Sigmoid colon (tissue), 7 donors: ENCODE results near the gene DNAI1. TPM values are rescaled to one million over a fixed set of nuclear protein-coding genes. Genes with fewer than 3 reads are reported as not detected.

ENCODE experiments used
- DNase-seq: peaks from one replicate; pipeline ENCODE4 v3.0.0-alpha.2; 2019
- H3K27ac ChIP-seq, 4 donors: fragments of 200-600 bp; sonication (generic); one replicate each; pipeline ENCODE4 v1.5.1; 2016 to 2019; ENCODE audit warnings: mild to moderate bottlenecking in 1 of 4
- H3K27me3 ChIP-seq, 3 donors: fragments of 200-600 bp; sonication (generic); one replicate each; pipeline ENCODE4 v1.5.1; 2019; ENCODE audit warnings: mild to moderate bottlenecking in 1 of 3
- H3K36me3 ChIP-seq, 4 donors: fragments of 200-600 bp; sonication (generic); one replicate each; pipeline ENCODE4 v1.5.1; 2016 to 2019
- H3K4me1 ChIP-seq, 4 donors: fragments of 200-600 bp; sonication (generic); one replicate each; pipeline ENCODE4 v1.5.1; 2017 to 2019
- H3K4me3 ChIP-seq, 4 donors: fragments of 200-600 bp; sonication (generic); one replicate each; pipeline ENCODE4 v1.5.1; 2017 to 2019; ENCODE audit warnings: mild to moderate bottlenecking in 2 of 4, moderate library complexity in 1 of 4
- H3K9me3 ChIP-seq, 4 donors: fragments of 200-600 bp in 3 of 4; sonication (generic) in 3 of 4; one replicate each; pipeline versions ENCODE4 v1.5.1 to v1.6.1; 2013 to 2019
- CTCF ChIP-seq, 4 experiments: fragments of 450-650 bp in 3 of 4; fragments of 200-600 bp in 1 of 4; IDR thresholded peaks; one replicate each; pipeline ENCODE4 v1.5.1; 2016 to 2019; ENCODE audit warnings: antibody characterized with exemption in 4 of 4, mild to moderate bottlenecking in 3 of 4, moderate library complexity in 2 of 4
- EP300 ChIP-seq, 4 donors: sonication (generic); formaldehyde crosslinking; IDR thresholded peaks; one replicate each; pipeline ENCODE4 v1.6.1; 2017; ENCODE audit warnings: antibody characterized with exemption in 4 of 4
- POLR2A ChIP-seq, 2 donors: fragments of 450-650 bp; IDR thresholded peaks; one replicate each; pipeline ENCODE4 v1.6.1; 2016; ENCODE audit warnings: antibody characterized with exemption in 2 of 2, mild to moderate bottlenecking in 2 of 2, moderate library complexity in 2 of 2
- POLR2AphosphoS5 ChIP-seq, 4 donors: sonication (generic); formaldehyde crosslinking; IDR thresholded peaks; one replicate each; pipeline ENCODE4 v1.6.1; 2017; ENCODE audit warnings: antibody characterized with exemption in 4 of 4
- WGBS, 2 donors: extraction: QIAGEN DNeasy Blood & Tissue Kit; methylation state at CpG; one replicate each; pipeline ENCODE4 v1.1.7; 2013; 5-methylcytosine and 5-hydroxymethylcytosine counted together
- intact Hi-C: fragments of 100-400 bp; cut with DNase I; formaldehyde crosslinking; loops from one replicate; pipeline ENCODE4 v1.15.1; 2023
- polyA plus RNA-seq, 3 donors: library from polyadenylated mRNA; stranded (reverse); fragments of 200-250 nt; gene quantifications; one replicate each; pipeline ENCODE4 v1.2.3, GENCODE V29; 2013
- total RNA-seq, 4 donors: library from RNA; depleted of rRNA; stranded (reverse); fragments of >200 nt; gene quantifications; one replicate each; pipeline ENCODE4 v1.1.0, GENCODE V29; 2016
- donor health status: healthy with polysubstance abuse.
- donor health status: Bipolar disorder and iron deficiency.
- donor health status: healthy.

DNAI1 gene
- total RNA-seq (under 1 TPM in 1 of 4 donors, not detected in 3; under 0.01 TPM), polyA plus RNA-seq (under 1 TPM in 1 of 3 donors, not detected in 2; 0.01 TPM)

GRCh38 chr9:34458013-34458958, at the start of gene DNAI1, which contains the start of gene FAM219A:
TSS of gene DNAI1 (plus strand) at chr9:34458805. CDS start at chr9:34459006, 201 bp downstream.
TSS of gene FAM219A (minus strand) at chr9:34458570. CDS start at chr9:34458263, 307 bp downstream.
- no peaks in the 10 kb centered on the region for H3K27me3 ChIP-seq
- H3K36me3 ChIP-seq, result no peaks in the 10 kb centered on the region
- H3K9me3 ChIP-seq, result no peaks in the 10 kb centered on the region
- peak within 1 kb of the TSS; percentile 59 to 96 (median 70) for H3K4me3 ChIP-seq
- TF ChIP-seq POLR2A (IDR thresholded peaks at IDR 0.05) (peak; percentile 55 to 79), EP300 (IDR thresholded peaks at IDR 0.05) (no peak), CTCF (IDR thresholded peaks at IDR 0.05) (no peak), POLR2AphosphoS5 (IDR thresholded peaks at IDR 0.05) (peak; percentile 97 to 99 (median 98))
- intact Hi-C loops, result loop anchor here (1.0 to 5.0 kb wide), 6 partner anchors 44 to 154 kb away; partner anchors contain the start of genes ENHO, MYORG and RPP25L
- H3K27ac ChIP-seq, result peak within 1 kb of the TSS; percentile 82 to 88 (median 84)
- peak; percentile 99 for DNase-seq
- 1% methylated on average over 94 of the region's 94 CpGs for WGBS, 2 donors
- peaks cover 0 to 36% (median 22%) of the 10 kb centered on the region in 4 donors for H3K4me1 ChIP-seq

GRCh38 chr9:34409154-34409553, 49.5 kb upstream of the DNAI1 start:
- TF ChIP-seq CTCF (IDR thresholded peaks at IDR 0.05), result no peak
- no peak for TF ChIP-seq POLR2A (IDR thresholded peaks at IDR 0.05)
- no peak for TF ChIP-seq POLR2AphosphoS5 (IDR thresholded peaks at IDR 0.05)
- Histone ChIP-seq H3K27ac (no peak overlapping the region), H3K9me3 (no peaks in the 10 kb centered on the region), H3K4me1 (no peaks in the 10 kb centered on the region), H3K27me3 (no peaks in the 10 kb centered on the region), H3K4me3 (no peak overlapping the region), H3K36me3 (peaks cover 0 to 17% (median 0%) of the 10 kb centered on the region in 4 donors)
- 88 to 92% methylated on average over 2 of the region's 2 CpGs for WGBS, 2 donors
- no peak for DNase-seq
- intact Hi-C loops, result no loop called here

DNA sequence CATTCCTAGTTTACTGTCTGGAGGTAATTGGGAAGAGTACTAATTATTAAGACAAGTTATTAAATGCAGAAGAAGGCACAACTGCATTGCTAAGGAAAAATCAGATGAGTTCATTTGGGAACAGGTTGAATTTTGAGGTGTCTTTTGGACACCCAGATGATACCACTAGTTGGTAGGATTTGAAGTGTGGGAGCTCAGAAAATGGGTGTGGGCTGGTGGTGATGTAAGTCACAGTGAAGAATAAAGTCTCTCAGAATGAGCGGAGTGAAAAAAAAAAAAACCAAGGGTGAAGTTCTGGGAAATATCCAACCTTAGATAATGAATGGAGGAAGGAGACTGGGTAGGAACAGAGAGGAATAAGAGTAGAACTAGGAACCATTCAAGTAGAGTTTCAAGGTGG, 46.3 kb upstream of the DNAI1 start:
- no peaks in the 10 kb centered on the region for H3K36me3 ChIP-seq
- DNase-seq, result no peak
- intact Hi-C loops, result no loop called here
- H3K4me1 ChIP-seq, result no peaks in the 10 kb centered on the region
- H3K27me3 ChIP-seq, result no peaks in the 10 kb centered on the region
- H3K4me3 ChIP-seq, result no peak overlapping the region
- no peak overlapping the region for H3K27ac ChIP-seq
- H3K9me3 ChIP-seq, result no peaks in the 10 kb centered on the region
- TF ChIP-seq POLR2A (IDR thresholded peaks at IDR 0.05) (no peak), EP300 (IDR thresholded peaks at IDR 0.05) (no peak), POLR2AphosphoS5 (IDR thresholded peaks at IDR 0.05) (no peak), CTCF (IDR thresholded peaks at IDR 0.05) (no peak)
- 48 to 50% methylated on average over 1 of the region's 1 CpG for WGBS, 2 donors

- intact Hi-C loops, result no loop called here
- no peaks in the 10 kb centered on the region for H3K36me3 ChIP-seq
- DNase-seq, result no peak
- H3K4me1 ChIP-seq, result no peaks in the 10 kb centered on the region
- TF ChIP-seq EP300 (IDR thresholded peaks at IDR 0.05), result no peak
- no peak for TF ChIP-seq POLR2A (IDR thresholded peaks at IDR 0.05)
- TF ChIP-seq POLR2AphosphoS5 (IDR thresholded peaks at IDR 0.05), result no peak
- TF ChIP-seq CTCF (IDR thresholded peaks at IDR 0.05), result no peak
- no peak overlapping the region for H3K4me3 ChIP-seq
- no peaks in the 10 kb centered on the region for H3K27me3 ChIP-seq
- WGBS, 2 donors, result 15 to 21% methylated on average over 6 of the region's 6 CpGs
- H3K9me3 ChIP-seq, result no peaks in the 10 kb centered on the region
- no peak overlapping the region for H3K27ac ChIP-seq
Measured at GRCh38 chr9:34413231-34413852, 45.3 kb upstream of the DNAI1 start.
